Stimulated activated CD8-positive, alpha-beta memory T cell treated with anti-CD3 and anti-CD28 coated beads, Interleukin-15, amount 100 ng/mL, for 4 hours (primary cell): Measurements from ENCODE around the gene ACTN1.

Source experiments
- DNase-seq, 2 donors: peaks; one replicate each; pipeline ENCODE4 v3.0.0-alpha.2; 2020; ENCODE audit warnings: low read depth in 2 of 2

The ACTN1 gene

GRCh38 chr14:68951035-68951797 lies 27.9 kb downstream of the ACTN1 start:
- no peak for DNase-seq

- DNase-seq = no peak
These were observed 29.0 kb downstream of the ACTN1 start for GRCh38 chr14:68950111-68950510.

DNA sequence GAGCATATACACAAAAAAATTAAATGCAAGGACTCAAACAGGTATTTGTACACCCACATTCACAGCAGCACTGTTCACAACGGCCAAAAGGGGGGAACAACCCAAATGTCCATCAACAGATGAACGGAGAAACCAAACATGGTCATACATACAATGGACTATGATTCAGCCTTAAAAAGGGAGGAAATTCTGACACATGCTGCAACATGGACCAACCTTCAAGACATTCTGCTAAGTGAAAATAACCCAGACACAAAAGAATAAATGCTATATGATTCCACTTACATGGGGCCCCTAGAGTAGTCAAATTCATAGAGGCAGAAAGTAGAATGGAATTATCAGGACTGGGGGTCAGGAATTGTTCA lies 29.5 kb downstream of the ACTN1 start:
- no peak for DNase-seq

DNA sequence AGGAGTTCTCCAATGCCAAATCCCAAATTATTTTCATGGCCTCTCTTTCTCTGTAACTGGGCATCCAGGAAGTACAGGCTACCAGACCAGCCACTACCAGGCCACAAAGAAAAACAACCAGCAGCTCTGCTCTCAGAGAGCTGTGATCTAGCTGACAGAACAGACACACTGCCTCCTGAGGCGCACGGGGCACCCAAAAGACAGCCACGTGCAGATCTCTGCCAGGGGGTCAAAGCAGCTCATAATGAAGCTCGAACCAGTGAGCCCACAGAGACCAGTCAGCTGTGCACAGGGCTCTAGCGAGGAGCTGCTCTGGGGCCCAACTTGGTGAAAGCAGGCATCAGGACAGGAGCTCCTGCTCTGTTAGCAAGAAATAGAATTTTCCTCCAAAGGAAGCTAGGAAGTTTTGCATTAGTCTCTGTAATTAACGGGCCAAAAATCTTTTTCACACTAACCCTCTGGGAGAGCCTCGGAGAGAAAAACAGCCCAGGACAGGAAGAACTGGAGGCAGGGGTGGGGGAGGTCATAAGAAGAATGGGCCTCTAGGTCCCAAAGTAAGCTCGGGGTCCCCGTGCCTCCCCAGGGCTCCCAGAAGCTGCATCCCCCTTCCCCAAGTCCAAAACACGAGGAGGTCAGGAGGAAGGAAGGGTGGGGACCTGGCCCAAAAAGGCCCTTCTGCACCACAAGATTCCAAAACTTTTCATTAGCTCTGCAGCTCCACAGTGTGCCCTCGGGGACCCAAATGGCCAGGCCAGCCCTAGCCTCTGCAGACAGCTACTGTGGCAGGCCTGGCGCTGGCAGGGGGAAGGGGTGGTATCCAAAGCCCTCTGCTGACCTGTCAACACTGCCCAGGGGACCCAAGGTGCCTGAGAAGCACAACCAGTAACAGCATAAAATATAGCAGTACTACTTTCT lies 30.2 kb downstream of the ACTN1 start:
- DNase-seq = no peak

DNA sequence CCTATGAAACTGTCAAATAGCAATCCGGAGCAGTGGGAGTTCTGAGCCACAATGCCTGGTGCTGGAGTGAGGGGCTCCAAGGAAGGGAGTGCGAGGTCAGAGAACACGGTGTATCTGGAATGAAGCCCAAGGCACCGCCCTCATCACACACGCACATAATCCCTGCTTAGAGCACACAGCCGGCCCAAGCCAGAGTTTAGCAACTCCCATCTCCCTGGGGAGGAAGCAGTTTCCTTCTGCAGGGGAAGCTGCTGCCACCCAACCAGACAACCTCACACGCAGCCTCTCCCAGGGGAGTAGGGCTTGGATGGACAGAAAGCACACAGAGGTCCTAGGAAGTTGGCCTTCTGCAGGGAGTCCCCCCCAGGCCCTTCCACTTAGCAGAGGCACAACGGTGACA lies 31.3 kb downstream of the ACTN1 start:
- no peak for DNase-seq

DNA sequence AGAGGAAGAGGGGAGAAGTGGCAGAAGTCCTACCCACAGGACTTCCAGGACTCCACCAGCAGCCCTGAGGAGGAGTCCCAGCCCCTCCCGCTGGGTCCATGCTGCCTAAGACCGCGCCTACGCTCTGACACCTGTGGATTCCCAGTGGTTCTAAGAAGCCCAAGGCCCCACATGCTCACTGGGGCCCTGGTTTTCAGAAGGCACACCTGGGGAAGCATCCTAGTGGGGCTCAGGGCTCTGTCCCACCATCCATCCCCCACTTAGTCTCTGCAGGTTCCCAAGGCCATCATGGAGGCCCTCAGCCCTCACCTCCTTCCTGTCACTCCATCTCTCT lies 32.6 kb downstream of the ACTN1 start:
- DNase-seq = no peak

DNA sequence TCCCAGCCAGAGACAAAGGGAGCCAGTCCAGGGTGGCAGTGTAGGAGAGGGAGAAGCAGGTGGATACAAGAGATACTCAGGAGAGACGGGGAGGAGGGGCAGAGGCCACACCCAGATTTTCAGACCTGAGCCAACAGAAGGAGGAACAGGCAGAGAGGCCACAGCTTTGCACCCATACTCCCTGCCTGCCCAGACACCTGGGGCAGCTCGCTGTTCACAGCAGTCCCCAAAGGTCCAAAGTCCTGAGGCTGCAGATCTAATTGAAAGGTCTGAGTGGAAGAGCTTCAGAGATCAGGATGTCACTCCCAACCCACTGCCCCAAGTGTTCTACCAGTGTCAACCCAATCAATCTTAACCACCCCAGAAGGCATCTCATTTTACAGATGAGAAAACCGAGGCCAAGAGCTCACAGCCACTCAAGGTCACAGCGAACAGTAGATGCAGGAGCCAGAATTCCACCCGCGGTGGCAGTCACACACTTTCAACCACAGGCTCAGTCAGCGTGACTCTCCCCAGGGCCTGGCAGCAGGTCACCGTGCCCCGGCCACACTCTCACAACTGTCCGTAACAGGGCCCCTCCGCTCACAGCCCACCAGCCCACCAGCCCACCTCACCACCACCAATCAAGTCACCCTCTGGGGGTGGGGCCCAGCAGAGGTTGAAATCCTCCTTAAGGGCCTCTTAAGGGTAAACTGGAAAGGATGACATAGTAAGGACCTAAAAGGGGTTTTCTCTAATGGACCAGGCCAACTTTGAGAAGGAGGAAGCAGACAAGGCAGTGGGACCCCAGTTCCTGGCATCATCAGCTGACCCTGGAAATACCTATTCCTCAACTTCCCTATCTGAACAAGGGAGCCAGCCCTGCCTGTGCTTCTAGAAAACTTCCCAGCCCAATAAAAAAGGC lies 33.3 kb downstream of the ACTN1 start:
- DNase-seq = no peak

DNA sequence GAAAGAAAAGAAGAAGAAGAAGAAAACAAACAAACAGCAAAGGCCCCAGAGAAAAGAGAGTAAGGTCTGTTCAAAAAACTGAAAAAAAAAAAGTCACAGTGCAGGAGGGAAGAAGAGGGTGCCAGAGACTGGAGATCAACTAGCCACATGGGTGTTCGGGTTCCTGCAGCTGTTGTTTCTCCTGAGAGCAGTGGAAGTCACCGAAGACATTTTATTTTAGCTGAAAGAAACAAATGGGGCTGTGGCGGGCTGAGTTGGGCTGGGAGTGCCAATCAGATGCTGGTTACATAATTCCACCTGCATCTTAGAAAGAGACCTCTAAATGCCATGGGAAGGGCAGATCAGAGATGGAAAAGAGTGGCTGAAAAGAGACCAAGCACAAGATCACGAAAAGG lies 33.9 kb downstream of the ACTN1 start:
- DNase-seq = no peak

- no peak for DNase-seq
These were observed 34.9 kb downstream of the ACTN1 start for GRCh38 chr14:68944162-68944561.

DNA sequence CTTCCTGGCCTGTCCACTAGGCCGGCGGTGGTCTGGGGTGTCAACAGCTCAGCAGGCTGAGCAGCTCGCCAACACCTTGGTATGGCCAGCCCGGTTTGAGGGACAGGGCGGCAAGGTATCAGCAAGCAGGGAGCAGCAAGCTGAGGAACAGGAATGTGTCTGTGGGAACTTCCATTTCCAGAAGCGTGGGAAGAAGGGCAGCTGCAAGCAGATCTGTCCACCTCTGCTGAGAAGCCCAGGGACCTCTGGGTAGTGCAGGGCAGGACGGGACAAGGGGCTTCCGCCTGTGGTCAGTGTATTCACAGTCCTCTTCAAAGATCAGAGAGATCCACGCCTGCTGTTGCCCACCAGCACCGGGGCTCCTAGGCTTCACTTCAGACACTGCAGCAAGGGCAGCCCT lies 36.0 kb downstream of the ACTN1 start:
- no peak for DNase-seq

DNA sequence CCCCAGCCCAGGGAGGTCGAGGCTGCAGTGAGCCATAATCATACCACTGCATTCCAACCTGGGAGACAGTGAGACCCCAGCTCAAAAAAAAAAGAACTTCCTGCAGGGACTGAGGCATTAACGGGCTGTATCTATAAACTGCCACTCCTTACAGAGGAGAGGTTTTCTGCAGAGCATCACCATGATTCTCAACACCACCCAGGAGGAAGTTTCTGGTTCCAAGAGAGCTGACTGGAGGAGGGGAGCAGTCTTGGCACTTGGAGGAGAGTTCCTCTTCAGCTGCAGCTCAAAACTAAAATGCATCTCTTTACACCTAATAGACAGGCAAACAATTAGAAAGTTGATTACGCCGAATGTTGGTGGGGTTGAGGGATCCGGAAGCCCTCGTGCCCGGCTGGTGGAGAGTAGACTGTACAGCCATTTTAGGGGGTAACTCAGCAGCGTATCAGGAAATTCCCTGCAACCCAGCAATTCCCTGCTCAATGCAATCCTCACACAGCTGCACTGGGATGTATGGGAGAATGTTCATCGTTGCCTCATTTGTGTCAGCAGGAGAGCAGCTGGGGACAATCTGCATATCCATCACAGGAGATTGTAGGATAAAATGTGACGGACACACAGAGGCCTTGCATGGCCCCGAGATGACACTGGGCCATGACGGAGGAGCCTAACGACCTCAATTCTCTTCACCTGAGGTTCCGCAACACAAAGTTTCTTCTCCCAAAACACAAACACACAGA lies 36.6 kb downstream of the ACTN1 start:
- no peak for DNase-seq

DNA sequence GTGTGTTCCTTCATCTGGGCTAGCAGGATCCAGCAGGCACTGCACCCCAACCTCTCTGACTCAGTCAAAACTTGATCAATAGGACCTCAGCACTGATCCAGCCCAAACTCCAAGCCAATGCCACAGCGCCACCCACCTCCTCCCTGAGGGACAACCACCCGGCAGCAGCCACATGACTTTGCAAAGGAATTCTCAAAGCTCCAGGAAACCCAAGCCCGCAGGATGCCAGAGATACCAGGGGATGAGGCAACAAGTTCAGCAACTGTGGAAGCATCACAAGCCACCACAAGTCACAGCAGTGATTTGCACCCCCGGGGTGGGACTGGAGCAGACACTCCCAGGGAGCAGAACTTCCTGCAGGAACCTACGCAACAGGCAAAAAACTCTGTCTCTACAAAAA lies 37.3 kb downstream of the ACTN1 start:
- no peak for DNase-seq

- no peak for DNase-seq
These were observed 38.4 kb downstream of the ACTN1 start for GRCh38 chr14:68940614-68941185.

DNA sequence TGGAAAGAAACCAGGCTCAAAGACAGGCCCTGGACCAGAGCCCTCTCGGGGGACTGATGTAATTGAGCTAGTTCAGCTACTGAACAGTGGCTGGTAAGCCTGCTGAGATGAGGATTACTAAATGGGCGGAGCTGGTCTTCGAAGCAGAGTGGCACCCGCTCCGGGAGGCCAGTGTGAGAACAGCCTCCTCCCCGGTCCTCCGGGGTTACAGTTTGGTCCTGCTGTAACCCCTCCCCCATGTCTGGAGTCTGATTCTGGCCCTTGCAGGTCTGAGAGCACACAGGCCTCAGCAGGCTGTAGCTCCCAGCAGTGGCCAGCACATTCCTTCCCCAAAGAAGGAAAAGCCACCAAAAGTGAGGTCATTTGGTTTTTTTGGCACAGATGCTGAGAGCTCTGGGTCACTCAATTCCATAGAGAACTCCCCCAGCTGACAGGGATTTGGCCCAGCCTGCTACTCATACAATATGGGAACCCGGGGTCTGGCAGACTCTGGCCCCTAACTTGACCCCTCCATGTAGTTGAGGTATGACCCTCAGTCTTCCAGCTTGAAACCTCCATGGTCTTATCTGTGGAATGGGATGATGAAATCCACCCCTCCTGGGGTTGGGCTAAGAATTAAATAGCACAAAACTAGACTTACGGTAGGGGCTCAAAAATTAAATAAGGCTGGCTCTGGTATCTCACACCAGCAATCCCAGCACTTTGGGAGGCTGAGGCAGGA lies 39.0 kb downstream of the ACTN1 start:
- no peak for DNase-seq

GRCh38 chr14:68939181-68939892 lies 39.8 kb downstream of the ACTN1 start:
- DNase-seq = no peak

DNA sequence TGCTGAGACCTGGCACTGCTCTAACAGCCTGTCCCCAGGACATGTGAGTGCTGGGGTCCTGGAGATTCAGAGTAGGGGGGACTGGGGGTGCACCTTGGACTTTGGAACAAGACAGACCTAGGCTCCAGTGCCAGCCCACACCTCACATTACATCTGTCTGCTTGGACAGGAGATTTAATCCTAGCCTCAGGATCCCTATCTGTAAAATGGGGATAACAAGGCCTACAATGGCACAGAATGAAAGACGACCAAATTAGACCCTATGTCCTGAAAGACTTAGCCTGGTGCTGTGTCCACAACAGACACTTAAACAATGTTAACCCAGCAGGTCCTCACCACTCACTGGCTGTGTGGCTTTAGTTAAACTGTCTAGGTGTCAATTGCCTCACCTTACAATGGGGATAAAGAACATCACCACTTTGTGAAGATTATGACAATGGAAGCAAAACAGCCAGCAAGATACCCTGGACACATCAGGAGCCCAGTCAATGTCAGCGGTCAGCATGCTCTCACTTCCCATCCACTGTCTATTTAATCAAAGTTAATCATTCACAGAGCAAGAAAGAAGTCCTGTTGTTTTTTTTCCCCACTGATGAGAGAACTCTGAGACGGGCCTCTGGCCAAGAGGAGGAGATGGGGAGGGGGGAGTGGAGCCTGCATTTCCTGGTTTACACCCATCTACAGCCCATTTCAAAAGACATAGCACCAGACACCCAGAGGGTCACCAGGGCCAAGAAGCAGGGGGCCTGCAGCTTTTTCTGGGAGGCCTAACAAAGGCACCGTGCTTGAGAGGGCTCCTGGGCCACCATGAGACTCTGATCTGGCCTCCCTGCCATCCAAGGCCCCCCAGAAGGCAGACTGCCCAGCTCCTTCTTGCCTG lies 40.6 kb downstream of the ACTN1 start:
- DNase-seq = no peak

GRCh38 chr14:68937471-68938270 lies 41.4 kb downstream of the ACTN1 start:
- no peak for DNase-seq

- DNase-seq = no peak
These were observed 42.1 kb downstream of the ACTN1 start for GRCh38 chr14:68936980-68937379.
